Activated T-helper 9 cell treated with anti-CD3 and anti-CD28 coated beads, Interleukin-2, amount 50 U/mL, for 16 hours (primary cell): ENCODE data around the gene WWC2.
"Not testable (repeated sequence)": the region's sequence is repeated elsewhere in the genome, so short reads cannot be mapped to it uniquely, and the experiment has no call there.

Source experiments
- DNase-seq: peaks from one replicate; pipeline ENCODE4 v3.0.0-alpha.2; 2020; ENCODE audit warnings: low read depth

WWC2 gene

GRCh38 chr4:183172881-183173280, 73.8 kb downstream of the WWC2 start:
- DNase-seq, result no peak

GRCh38 chr4:183173580-183174526, 74.8 kb downstream of the WWC2 start:
- no peak for DNase-seq

GRCh38 chr4:183175631-183176232, 76.7 kb downstream of the WWC2 start:
- DNase-seq, result no peak

- DNase-seq, result no peak
Measured at GRCh38 chr4:183177001-183177400, 77.9 kb downstream of the WWC2 start.

GRCh38 chr4:183178201-183178600, 79.1 kb downstream of the WWC2 start:
- no peak for DNase-seq

GRCh38 chr4:183180096-183180495, 81.0 kb downstream of the WWC2 start:
- DNase-seq, result no peak

GRCh38 chr4:183180621-183181020, 81.6 kb downstream of the WWC2 start:
- no peak for DNase-seq

GRCh38 chr4:183181081-183181480, 82.0 kb downstream of the WWC2 start:
- no peak for DNase-seq

- peak; percentile 32 for DNase-seq
Measured at GRCh38 chr4:183182873-183183725, 84.0 kb downstream of the WWC2 start.

- no peak for DNase-seq
Measured at GRCh38 chr4:183183906-183184535, 85.0 kb downstream of the WWC2 start.

GRCh38 chr4:183185018-183185417, 86.0 kb downstream of the WWC2 start:
- DNase-seq, result peak; percentile 0

- DNase-seq, result no peak
Measured at GRCh38 chr4:183185559-183185958, 86.5 kb downstream of the WWC2 start.

GRCh38 chr4:183186813-183187212, 87.8 kb downstream of the WWC2 start:
- DNase-seq, result no peak

- DNase-seq, result no peak
Measured at GRCh38 chr4:183190900-183191527, 92.0 kb downstream of the WWC2 start.

GRCh38 chr4:183191630-183192029, 92.6 kb downstream of the WWC2 start:
- no peak for DNase-seq

GRCh38 chr4:183192571-183192970, 93.5 kb downstream of the WWC2 start:
- no peak for DNase-seq

GRCh38 chr4:183193730-183194338, 94.8 kb downstream of the WWC2 start:
- not testable (repeated sequence) for DNase-seq

GRCh38 chr4:183195534-183195933, 96.5 kb downstream of the WWC2 start:
- no peak for DNase-seq

GRCh38 chr4:183197140-183197539, 98.1 kb downstream of the WWC2 start:
- DNase-seq, result no peak

GRCh38 chr4:183200453-183200852, 101.4 kb downstream of the WWC2 start:
- no peak for DNase-seq

- DNase-seq, result no peak
Measured at GRCh38 chr4:183201331-183201730, 102.3 kb downstream of the WWC2 start.
